H1 (cell line): Measurements from ENCODE around the gene RIN1.

Experiments
- ATF2 ChIP-seq: IDR thresholded peaks from 2 replicates; pipeline ENCODE4 v1.6.1; 2012; ENCODE audit warnings: low read length, inconsistent platforms
- CREB1 ChIP-seq: IDR thresholded peaks from 2 replicates; pipeline ENCODE4 v1.6.1; 2012; ENCODE audit warnings: inconsistent platforms
- CTCF ChIP-seq, 3 experiments: IDR thresholded peaks; 1 replicate in 2 of 3; 2 replicates in 1 of 3; pipeline versions ENCODE4 v1.5.1 to v1.6.1; 2011; ENCODE audit warnings: low read length in 3 of 3, mild to moderate bottlenecking in 3 of 3, inconsistent platforms in 2 of 3, low read depth in 1 of 3, moderate library complexity in 1 of 3; ENCODE audit not compliant: insufficient read depth in 1 of 3; ENCODE audit errors: control extremely low read depth in 1 of 3
- EZH2 ChIP-seq: fragments of 200-600 bp; sonication (generic); IDR thresholded peaks from 2 replicates; pipeline ENCODE4 v1.7.1; 2012; ENCODE audit warnings: low read depth, mild to moderate bottlenecking, moderate library complexity, low read length, inconsistent platforms; ENCODE audit not compliant: severe bottlenecking
- HDAC2 ChIP-seq, 2 experiments: fragments of 300-600 bp in 1 of 2; sonication (generic) in 1 of 2; IDR thresholded peaks; 2 replicates each; pipeline ENCODE4 v1.6.1; 2011 to 2012; ENCODE audit warnings: low read depth in 2 of 2, low read length in 2 of 2, mild to moderate bottlenecking in 2 of 2, moderate library complexity in 2 of 2, borderline replicate concordance in 1 of 2, inconsistent platforms in 1 of 2
- MAX ChIP-seq: IDR thresholded peaks from 2 replicates; pipeline ENCODE4 v1.6.1; 2012; ENCODE audit warnings: inconsistent platforms
- PHF8 ChIP-seq: fragments of 200-600 bp; sonication (generic); conservative IDR thresholded peaks from 2 replicates; pipeline ENCODE4 v1.7.1; 2012; ENCODE audit warnings: low read depth, mild to moderate bottlenecking, inconsistent platforms, low read length, moderate library complexity
- POLR2A ChIP-seq, 2 experiments: IDR thresholded peaks; 1 replicate in 1 of 2; 2 replicates in 1 of 2; pipeline ENCODE4 v1.6.1; 2011; ENCODE audit warnings: low read depth in 2 of 2, low read length in 2 of 2, mild to moderate bottlenecking in 2 of 2; ENCODE audit errors: control extremely low read depth in 1 of 2
- RNF2 ChIP-seq: fragments of 200-900, 300-1000 bp; sonication (generic); IDR thresholded peaks from 2 replicates; pipeline ENCODE4 v1.7.1; 2016; ENCODE audit warnings: borderline replicate concordance, low read depth, mild to moderate bottlenecking, antibody characterized with exemption, low read length; ENCODE audit not compliant: poor library complexity, severe bottlenecking; ENCODE audit errors: missing control alignments
- SP1 ChIP-seq: IDR thresholded peaks from 2 replicates; pipeline ENCODE4 v1.6.1; 2011; ENCODE audit warnings: low read depth, low read length
- TAF7 ChIP-seq: optimal IDR thresholded peaks from 2 replicates; pipeline ENCODE3; 2011; ENCODE audit warnings: low read depth, mild to moderate bottlenecking, inconsistent platforms, low read length, moderate library complexity, borderline replicate concordance
- USF2 ChIP-seq: IDR thresholded peaks from 2 replicates; pipeline ENCODE4 v1.6.1; 2011; ENCODE audit warnings: low read length, improper control_type of control experiment

- TF ChIP-seq CTCF (IDR thresholded peaks at IDR 0.05; ENCODE audit: control extremely low read depth in 1 of 3, insufficient read depth in 1 of 3, low read depth in 1 of 3, low read length in 3 of 3) (no peak), EZH2 (no peak), ATF2 (no peak), SP1 (no peak), USF2 (no peak), HDAC2 (IDR thresholded peaks at IDR 0.05; ENCODE audit: borderline replicate concordance in 1 of 2, low read depth in 2 of 2, low read length in 2 of 2) (no peak), MAX (no peak), PHF8 (no peak), CREB1 (no peak), TAF7 (no peak), RNF2 (no peak), POLR2A (IDR thresholded peaks at IDR 0.05; ENCODE audit: control extremely low read depth in 1 of 2, low read depth in 2 of 2, low read length in 2 of 2) (no peak; a peak in 1 of 3 replicates)
These were observed 27.0 kb upstream of the RIN1 start for GRCh38 chr11:66363187-66363601.
